MG63 (cell line): ENCODE measurements around the gene SHISA5. TPM values are rescaled to one million over a fixed set of nuclear protein-coding genes. Genes with fewer than 3 reads are reported as not detected.
A peak's percentile ranks its signal among the peaks of the same experiment; 100 is the strongest.
"Not testable (repeated sequence)": the region's sequence is repeated elsewhere in the genome, so short reads cannot be mapped to it uniquely, and the experiment has no call there.

Source experiments
- DNase-seq: peaks from one replicate; pipeline ENCODE4 v3.0.0-alpha.2; 2020
- H3K27me3 ChIP-seq: fragments of 250-450 bp; sonication (Bioruptor Pico); 2 replicates; pipeline ENCODE4 v1.5.1; 2020; ENCODE audit warnings: mild to moderate bottlenecking, moderate library complexity
- H3K36me3 ChIP-seq: fragments of 250-450 bp; sonication (Bioruptor Pico); 2 replicates; pipeline ENCODE4 v1.5.1; 2020; ENCODE audit warnings: mild to moderate bottlenecking, moderate library complexity
- H3K4me3 ChIP-seq: fragments of 250-450 bp; sonication (Bioruptor Pico); 2 replicates; pipeline ENCODE4 v1.5.1; 2020; ENCODE audit warnings: mild to moderate bottlenecking, moderate library complexity
- H3K9me3 ChIP-seq: fragments of 250-450 bp; sonication (Bioruptor Pico); 2 replicates; pipeline ENCODE4 v1.5.1; 2020; ENCODE audit warnings: mild to moderate bottlenecking, moderate library complexity
- total RNA-seq: library from RNA; depleted of rRNA; stranded (reverse); fragments of >200 nt; shearing (Covaris generic); gene quantifications from 2 replicates; pipeline ENCODE4 v1.2.3, GENCODE V29; 2014; ENCODE audit warnings: low replicate concordance

The SHISA5 gene
- total RNA-seq, 1 experiment from 2014 or later = 113 TPM

GRCh38 chr3:48530701-48531100 is 26.7 kb upstream of the SHISA5 start:
- not testable (repeated sequence) for H3K9me3 ChIP-seq, H3K4me3 ChIP-seq, H3K36me3 ChIP-seq, DNase-seq, H3K27me3 ChIP-seq

GRCh38 chr3:48528754-48529153 is 24.8 kb upstream of the SHISA5 start:
- Histone ChIP-seq H3K27me3 (no peaks in the 10 kb centered on the region), H3K9me3 (no peaks in the 10 kb centered on the region), H3K36me3 (no peaks in the 10 kb centered on the region), H3K4me3 (no peak overlapping the region)
- no peak for DNase-seq

GRCh38 chr3:48528048-48528447 is 24.1 kb upstream of the SHISA5 start:
- no peak for DNase-seq
- Histone ChIP-seq H3K9me3 (no peaks in the 10 kb centered on the region), H3K36me3 (no peaks in the 10 kb centered on the region), H3K4me3 (no peak overlapping the region), H3K27me3 (no peaks in the 10 kb centered on the region)

- no peaks in the 10 kb centered on the region for H3K9me3 ChIP-seq
- H3K4me3 ChIP-seq = no peak overlapping the region
- H3K27me3 ChIP-seq = no peaks in the 10 kb centered on the region
- H3K36me3 ChIP-seq = no peaks in the 10 kb centered on the region
- DNase-seq = no peak
These were observed 21.0 kb upstream of the SHISA5 start for GRCh38 chr3:48524970-48525369.

GRCh38 chr3:48521635-48522034 is 17.7 kb upstream of the SHISA5 start:
- H3K9me3 ChIP-seq = no peaks in the 10 kb centered on the region
- H3K36me3 ChIP-seq = no peaks in the 10 kb centered on the region
- no peak for DNase-seq
- H3K4me3 ChIP-seq = no peak overlapping the region
- no peaks in the 10 kb centered on the region for H3K27me3 ChIP-seq

GRCh38 chr3:48519277-48519643 is 15.3 kb upstream of the SHISA5 start:
- no peak overlapping the region for H3K4me3 ChIP-seq
- no peaks in the 10 kb centered on the region for H3K27me3 ChIP-seq
- DNase-seq = no peak
- H3K9me3 ChIP-seq = no peaks in the 10 kb centered on the region
- H3K36me3 ChIP-seq = no peaks in the 10 kb centered on the region

GRCh38 chr3:48518638-48519276 is 14.8 kb upstream of the SHISA5 start:
- H3K4me3 ChIP-seq = no peak overlapping the region
- DNase-seq = no peak
- H3K36me3 ChIP-seq = no peaks in the 10 kb centered on the region
- no peaks in the 10 kb centered on the region for H3K27me3 ChIP-seq
- H3K9me3 ChIP-seq = no peaks in the 10 kb centered on the region

- no peaks in the 10 kb centered on the region for H3K27me3 ChIP-seq
- no peaks in the 10 kb centered on the region for H3K9me3 ChIP-seq
- H3K4me3 ChIP-seq = no peak overlapping the region
- no peaks in the 10 kb centered on the region for H3K36me3 ChIP-seq
- DNase-seq = no peak
These were observed 14.1 kb upstream of the SHISA5 start for GRCh38 chr3:48518069-48518468.

- Histone ChIP-seq H3K4me3 (no peak overlapping the region), H3K36me3 (no peaks in the 10 kb centered on the region), H3K27me3 (no peaks in the 10 kb centered on the region), H3K9me3 (no peaks in the 10 kb centered on the region)
- no peak for DNase-seq
These were observed 12.6 kb upstream of the SHISA5 start for GRCh38 chr3:48516571-48516970.

- Histone ChIP-seq H3K9me3 (no peaks in the 10 kb centered on the region), H3K4me3 (no peak overlapping the region), H3K36me3 (no peaks in the 10 kb centered on the region), H3K27me3 (no peaks in the 10 kb centered on the region)
- DNase-seq = no peak
These were observed 10.7 kb upstream of the SHISA5 start for GRCh38 chr3:48514431-48515227.

- H3K27me3 ChIP-seq = no peaks in the 10 kb centered on the region
- H3K4me3 ChIP-seq = no peak overlapping the region
- no peaks in the 10 kb centered on the region for H3K9me3 ChIP-seq
- H3K36me3 ChIP-seq = no peaks in the 10 kb centered on the region
- no peak for DNase-seq
These were observed 7.6 kb upstream of the SHISA5 start for GRCh38 chr3:48511551-48511950.

- peak; percentile 67 for DNase-seq
- no peak overlapping the region for H3K4me3 ChIP-seq
- no peaks in the 10 kb centered on the region for H3K27me3 ChIP-seq
- no peaks in the 10 kb centered on the region for H3K36me3 ChIP-seq
- H3K9me3 ChIP-seq = no peaks in the 10 kb centered on the region
These were observed 3.5 kb upstream of the SHISA5 start for GRCh38 chr3:48507256-48508061.

- no peaks in the 10 kb centered on the region for H3K27me3 ChIP-seq
- no peak overlapping the region for H3K4me3 ChIP-seq
- no peaks in the 10 kb centered on the region for H3K36me3 ChIP-seq
- no peaks in the 10 kb centered on the region for H3K9me3 ChIP-seq
- no peak for DNase-seq
These were observed 2.1 kb upstream of the SHISA5 start for GRCh38 chr3:48505968-48506504.

- no peaks in the 10 kb centered on the region for H3K9me3 ChIP-seq
- no peak overlapping the region for H3K4me3 ChIP-seq
- no peaks in the 10 kb centered on the region for H3K36me3 ChIP-seq
- DNase-seq = no peak
- H3K27me3 ChIP-seq = no peaks in the 10 kb centered on the region
These were observed 1.2 kb upstream of the SHISA5 start for GRCh38 chr3:48505146-48505545.

- Histone ChIP-seq H3K36me3 (no peaks in the 10 kb centered on the region), H3K27me3 (no peaks in the 10 kb centered on the region), H3K9me3 (no peaks in the 10 kb centered on the region), H3K4me3 (peak overlapping the region; percentile 57)
- DNase-seq = peak; percentile 69
These were observed 448 bp downstream of the SHISA5 start for GRCh38 chr3:48503401-48504050.

- H3K9me3 ChIP-seq = no peaks in the 10 kb centered on the region
- DNase-seq = peak; percentile 14
- H3K4me3 ChIP-seq = peak overlapping the region; percentile 57; the same call in 1 of the 2 replicates
These were observed 1.2 kb downstream of the SHISA5 start for GRCh38 chr3:48502728-48503168.

More at GRCh38 chr3:48502728-48503168, 1.2 kb downstream of the SHISA5 start:
- no peaks in the 10 kb centered on the region for H3K27me3 ChIP-seq
- H3K36me3 ChIP-seq = peaks cover 3% of the 10 kb centered on the region; the same call in 1 of the 2 replicates
